ENCODE results near the gene MXRA8. TPM values are rescaled to one million over a fixed set of nuclear protein-coding genes. Genes with fewer than 3 reads are reported as not detected.

The MXRA8 gene
- total RNA-seq, 1 experiment from 2014 or later = 9.6 TPM

GRCh38 chr1:1390675-1391074, 32.3 kb upstream of the MXRA8 start:
- H4K8ac ChIP-seq (replicated peaks; ENCODE audit: insufficient read length, low read depth, low read length) = no peak overlapping the region
- no peak overlapping the region for H2BK15ac ChIP-seq (ENCODE audit: low read depth, low read length)
- no peaks in the 10 kb centered on the region for H3K79me2 ChIP-seq (ENCODE audit: insufficient read depth, low read length)
- DNase-seq = no peak
- no peak overlapping the region for H2BK12ac ChIP-seq (ENCODE audit: insufficient read length, low read depth, low read length)
- no peaks in the 10 kb centered on the region for H4K20me1 ChIP-seq (ENCODE audit: control insufficient read depth, insufficient read depth, insufficient read length)
- no peak overlapping the region for H3K14ac ChIP-seq (ENCODE audit: insufficient read depth, low read length)
- no peak overlapping the region for H3K9ac ChIP-seq (ENCODE audit: extremely low read depth, insufficient read length, low read length)
- no peak overlapping the region for H4K91ac ChIP-seq (ENCODE audit: insufficient read length, low read depth, low read length)
- no peaks in the 10 kb centered on the region for H3K23me2 ChIP-seq (ENCODE audit: insufficient read length, low read depth, low read length, poor library complexity, severe bottlenecking)
- H3K56ac ChIP-seq (ENCODE audit: insufficient read length, low read depth, low read length) = no peak overlapping the region
- no peak for TF ChIP-seq CTCF (conservative IDR thresholded peaks at IDR 0.05)
- Mint-ChIP-seq H3K4me1 (no peaks in the 10 kb centered on the region), H3K36me3 (ENCODE audit: insufficient read depth in 1 of 3, low read depth in 3 of 3) (peaks cover 78 to 100% (median 98%) of the 10 kb centered on the region in 3 experiments), H3K27me3 (ENCODE audit: low read depth) (no peaks in the 10 kb centered on the region), H3K27ac (no peak overlapping the region), H3K9me3 (no peaks in the 10 kb centered on the region), H3K4me3 (no peak overlapping the region)
- H3K4me1 ChIP-seq (ENCODE audit: insufficient read depth, low read length) = no peaks in the 10 kb centered on the region
- no peak overlapping the region for H3T11ph ChIP-seq (ENCODE audit: low read length)
- no peak overlapping the region for H2AFZ ChIP-seq (ENCODE audit: low read length)
- H3K4me2 ChIP-seq (ENCODE audit: insufficient read depth, insufficient read length, low read length) = no peak overlapping the region
- no peak overlapping the region for H3K4ac ChIP-seq (ENCODE audit: low read depth, low read length)
- no peaks in the 10 kb centered on the region for H3K9me3 ChIP-seq (ENCODE audit: control insufficient read depth, low read depth, low read length)
- H2BK20ac ChIP-seq (ENCODE audit: low read depth, low read length, poor library complexity, severe bottlenecking) = no peak overlapping the region
- H2BK120ac ChIP-seq (ENCODE audit: low read depth, low read length, poor library complexity, severe bottlenecking) = no peak overlapping the region
- no peaks in the 10 kb centered on the region for H3K27me3 ChIP-seq (ENCODE audit: insufficient read depth, low read length)
- no peak overlapping the region for H3K18ac ChIP-seq (ENCODE audit: insufficient read length, low read depth, low read length)
- no peak overlapping the region for H2AK5ac ChIP-seq (ENCODE audit: insufficient read length, low read length)
- no peak overlapping the region for H3K27ac ChIP-seq (ENCODE audit: insufficient read length, low read depth, low read length)
- H3K23ac ChIP-seq (ENCODE audit: insufficient read length, low read depth, low read length) = no peak overlapping the region
- WGBS (ENCODE audit: extremely low coverage, insufficient read length, low lambda C conversion rate) = no CpG with 5 or more reads among the region's 12 CpGs
- no peak overlapping the region for H2BK5ac ChIP-seq (ENCODE audit: insufficient read length, low read length)
- H4K5ac ChIP-seq (ENCODE audit: insufficient read length, low read depth, low read length) = no peak overlapping the region
- no peaks in the 10 kb centered on the region for H3K79me1 ChIP-seq (ENCODE audit: insufficient read depth, low read depth, low read length, poor library complexity, severe bottlenecking)

Measured in H9 (cell line).